ENCODE measurements around the gene CYREN. TPM values are rescaled to one million over a fixed set of nuclear protein-coding genes. Genes with fewer than 3 reads are reported as not detected.
A peak's percentile ranks its signal among the peaks of the same experiment; 100 is the strongest.

CYREN gene
- polyA plus RNA-seq, 1 donor (not counting 4 experiments of a cell fraction or from before 2014, with no cell fraction given), result 41.7 TPM

- H3K9ac ChIP-seq (ENCODE audit: control insufficient read depth, extremely low read depth, insufficient read depth, low read length), result peak overlapping the region; percentile 93
- peaks cover 24% of the 10 kb centered on the region for H3K4me1 ChIP-seq (ENCODE audit: control insufficient read depth, extremely low read depth, insufficient read depth, low read length)
- H3K79me2 ChIP-seq (ENCODE audit: control insufficient read depth, insufficient read depth, low read length), result peaks cover 19% of the 10 kb centered on the region
- dilution Hi-C loops (cut with MboI; ENCODE audit: extremely low pct_ligation_motif_present, low sequenced_read_pairs), result loop anchor here (25.0 kb wide), 1 partner anchor 182 kb away; the partner anchor contains the start of gene AGBL3
- no peaks in the 10 kb centered on the region for H4K20me1 ChIP-seq (ENCODE audit: control insufficient read depth, extremely low read depth, insufficient read depth, low read length)
- no peaks in the 10 kb centered on the region for H3K9me3 ChIP-seq (ENCODE audit: control insufficient read depth, low read depth, low read length)
- DNase-seq (ENCODE audit: low read depth, low spot score) (peak; percentile 73), FAIRE-seq (no peak)
- peaks cover 3% of the 10 kb centered on the region for H3K9me1 ChIP-seq (ENCODE audit: control insufficient read depth, extremely low read depth, insufficient read depth, low read length)
- H3K36me3 ChIP-seq (ENCODE audit: control insufficient read depth in 2 of 2, extremely low read depth in 1 of 2, insufficient read depth in 2 of 2, low read length in 2 of 2), result peaks cover 27 to 32% of the 10 kb centered on the region in 2 experiments
- no peak overlapping the region for H2AFZ ChIP-seq (ENCODE audit: control insufficient read depth, low read length)
- H3K27ac ChIP-seq (ENCODE audit: control insufficient read depth, insufficient read depth, low read length), result peak overlapping the region; percentile 95
- peak overlapping the region; percentile 86 for H3K4me2 ChIP-seq (ENCODE audit: control insufficient read depth, extremely low read depth, insufficient read depth, low read depth, low read length)
- TF ChIP-seq EZH2 (IDR thresholded peaks at IDR 0.05; ENCODE audit: low read length) (no peak), CTCF (optimal IDR thresholded peaks at IDR 0.05 in 1 of 3, IDR thresholded peaks at IDR 0.05 in 1 of 3, conservative IDR thresholded peaks at IDR 0.05 in 1 of 3; ENCODE audit: extremely low read depth in 1 of 3, insufficient read depth in 2 of 3, low read length in 3 of 3) (peak; percentile 56 to 77 (median 59))
- peak overlapping the region; percentile 89 to 91 (median 91) for H3K4me3 ChIP-seq (ENCODE audit: control insufficient read depth in 2 of 3, extremely low read depth in 1 of 3, insufficient read depth in 2 of 3, low read depth in 1 of 3, low read length in 3 of 3)
- no peaks in the 10 kb centered on the region for H3K27me3 ChIP-seq (ENCODE audit: control insufficient read depth, extremely low read depth, insufficient read depth, low read length)
Observed at GRCh38 chr7:135169141-135169963, 1.2 kb downstream of the CYREN start.

GRCh38 chr7:135168489-135169140, 1.9 kb downstream of the CYREN start:
- peak overlapping the region in 1 of 3 experiments; percentile 89 for H3K4me3 ChIP-seq (ENCODE audit: control insufficient read depth in 2 of 3, extremely low read depth in 1 of 3, insufficient read depth in 2 of 3, low read depth in 1 of 3, low read length in 3 of 3)
- no peaks in the 10 kb centered on the region for H3K27me3 ChIP-seq (ENCODE audit: control insufficient read depth, extremely low read depth, insufficient read depth, low read length)
- no peak overlapping the region for H3K9ac ChIP-seq (ENCODE audit: control insufficient read depth, extremely low read depth, insufficient read depth, low read length)
- H3K36me3 ChIP-seq (ENCODE audit: control insufficient read depth in 2 of 2, extremely low read depth in 1 of 2, insufficient read depth in 2 of 2, low read length in 2 of 2), result peaks cover 27 to 33% of the 10 kb centered on the region in 2 experiments
- DNase-seq (ENCODE audit: low read depth, low spot score) (no peak), FAIRE-seq (no peak)
- no peak overlapping the region for H2AFZ ChIP-seq (ENCODE audit: control insufficient read depth, low read length)
- dilution Hi-C loops (cut with MboI; ENCODE audit: extremely low pct_ligation_motif_present, low sequenced_read_pairs), result loop anchor here (25.0 kb wide), 1 partner anchor 181 kb away; the partner anchor contains the start of gene AGBL3
- peak overlapping the region; percentile 95 for H3K27ac ChIP-seq (ENCODE audit: control insufficient read depth, insufficient read depth, low read length)
- peaks cover 24% of the 10 kb centered on the region for H3K4me1 ChIP-seq (ENCODE audit: control insufficient read depth, extremely low read depth, insufficient read depth, low read length)
- peaks cover 19% of the 10 kb centered on the region for H3K79me2 ChIP-seq (ENCODE audit: control insufficient read depth, insufficient read depth, low read length)
- H3K4me2 ChIP-seq (ENCODE audit: control insufficient read depth, extremely low read depth, insufficient read depth, low read depth, low read length), result peak overlapping the region; percentile 86
- peaks cover 5% of the 10 kb centered on the region for H3K9me1 ChIP-seq (ENCODE audit: control insufficient read depth, extremely low read depth, insufficient read depth, low read length)
- H4K20me1 ChIP-seq (ENCODE audit: control insufficient read depth, extremely low read depth, insufficient read depth, low read length), result no peaks in the 10 kb centered on the region
- no peaks in the 10 kb centered on the region for H3K9me3 ChIP-seq (ENCODE audit: control insufficient read depth, low read depth, low read length)
- TF ChIP-seq EZH2 (IDR thresholded peaks at IDR 0.05; ENCODE audit: low read length) (no peak), CTCF (optimal IDR thresholded peaks at IDR 0.05 in 1 of 3, IDR thresholded peaks at IDR 0.05 in 1 of 3, conservative IDR thresholded peaks at IDR 0.05 in 1 of 3; ENCODE audit: extremely low read depth in 1 of 3, insufficient read depth in 2 of 3, low read length in 3 of 3) (no peak)
